GM12878 (cell line): ENCODE results near the gene CLEC5A. TPM values are rescaled to one million over a fixed set of nuclear protein-coding genes. Genes with fewer than 3 reads are reported as not detected.

ENCODE experiments used
- ATAC-seq: fragments of 200-7000 bp; cut with Tn5 transposase; 3 replicates; pipeline ENCODE4 v1.9.1; 2020; ENCODE audit warnings: mild to moderate bottlenecking, moderate library complexity
- BruUV-seq: library from RNA; stranded (reverse); fragments of 400-500 nt; replicated peaks from 2 replicates; lab custom pipeline; 2021; lab: Mats Ljungman, UMichigan
- CTCF ChIA-PET: fragments of 300-600 bp; sonication (Branson Sonifier 250); formaldehyde crosslinking; extraction: SDS; loops from one replicate; lab custom pipeline; 2021; ENCODE audit warnings: inconsistent platforms; lab: Yijun Ruan, JAX
- POLR2A ChIA-PET: fragments of 350-600 bp; formaldehyde crosslinking; extraction: SDS; loops from one replicate; lab custom pipeline; 2021; ENCODE audit warnings: inconsistent platforms; lab: Charles Lee
- RAD21 ChIA-PET: fragments of 300-600 bp; sonication (Branson Sonifier 250); formaldehyde crosslinking; loops from one replicate; lab custom pipeline; 2023; ENCODE audit warnings: antibody characterized with exemption; ENCODE audit not compliant: unreplicated experiment; lab: Charles Lee
- SMC1A ChIA-PET: fragments of 300-600 bp; sonication (Branson Sonifier 250); formaldehyde crosslinking; loops from one replicate; lab custom pipeline; 2023; ENCODE audit not compliant: unreplicated experiment, uncharacterized antibody; lab: Charles Lee
- DNase-seq: peaks from one replicate; pipeline ENCODE4 v3.0.0-alpha.2; 2011; ENCODE audit warnings: low read depth, low spot score
- FAIRE-seq: peaks from 3 replicates; lab custom pipeline; 2011; peaks lifted over from hg19 to GRCh38; lab: Jason Lieb, UNC
- H2AFZ ChIP-seq: 2 replicates; pipeline ENCODE4 v1.6.0; 2011; ENCODE audit warnings: low read depth, low read length, control low read depth; ENCODE audit not compliant: control insufficient read depth
- H3K27ac ChIP-seq: 2 replicates; pipeline ENCODE4 v1.5.1; 2011; ENCODE audit warnings: control low read depth; ENCODE audit not compliant: control insufficient read depth, insufficient read depth
- H3K27me3 ChIP-seq, 2 experiments: replicated peaks in 1 of 2; 2 replicates each; pipeline versions ENCODE4 v1.6.0 to v1.6.1; 2011; ENCODE audit warnings: low read length in 1 of 2; ENCODE audit not compliant: control insufficient read depth in 2 of 2, insufficient read depth in 2 of 2
- H3K36me3 ChIP-seq, 2 experiments: 2 replicates each; pipeline ENCODE4 v1.5.1; 2011; ENCODE audit warnings: low read length in 1 of 2; ENCODE audit not compliant: control insufficient read depth in 2 of 2, insufficient read depth in 2 of 2
- H3K4me1 ChIP-seq: 2 replicates; pipeline ENCODE4 v1.6.1; 2011; ENCODE audit warnings: mild to moderate bottlenecking, low read length, moderate library complexity, mixed read lengths; ENCODE audit not compliant: control insufficient read depth, insufficient read depth
- H3K4me2 ChIP-seq: 2 replicates; pipeline ENCODE4 v1.6.0; 2011; ENCODE audit warnings: control low read depth; ENCODE audit not compliant: control insufficient read depth, insufficient read depth
- H3K4me3 ChIP-seq: fragments of 200-600 bp; sonication (generic); 2 replicates; pipeline ENCODE4 v1.5.1; 2016
- H3K79me2 ChIP-seq: 2 replicates; pipeline ENCODE4 v1.6.0; 2011; ENCODE audit warnings: low read length; ENCODE audit not compliant: control insufficient read depth, insufficient read depth
- H3K9ac ChIP-seq: 2 replicates; pipeline ENCODE4 v1.8.0; 2011; ENCODE audit warnings: low read length, control low read depth, mixed read lengths; ENCODE audit not compliant: control insufficient read depth, insufficient read depth
- H3K9me3 ChIP-seq: replicated peaks from 3 replicates; pipeline ENCODE4 v1.5.1; 2011; ENCODE audit warnings: mild to moderate bottlenecking, low read length; ENCODE audit not compliant: control insufficient read depth, insufficient read depth
- H4K20me1 ChIP-seq: 2 replicates; pipeline ENCODE4 v1.6.0; 2011; ENCODE audit not compliant: control insufficient read depth, insufficient read depth
- ETV6 ChIP-seq, 2 experiments: fragments of 450-650 bp in 1 of 2; IDR thresholded peaks in 1 of 2; conservative IDR thresholded peaks in 1 of 2; 2 replicates each; pipeline ENCODE4 v1.6.1; 2014; ENCODE audit warnings: antibody characterized with exemption in 1 of 2, borderline replicate concordance in 1 of 2, low read depth in 1 of 2, mild to moderate bottlenecking in 1 of 2, moderate library complexity in 1 of 2
- FOS ChIP-seq: IDR thresholded peaks from 3 replicates; pipeline ENCODE4 v1.6.1; 2011; ENCODE audit warnings: borderline replicate concordance; ENCODE audit not compliant: insufficient read length; ENCODE audit errors: extremely low read depth
- FOXK2 ChIP-seq: fragments of 450-650 bp; IDR thresholded peaks from 2 replicates; pipeline ENCODE4 v1.6.1; 2017; ENCODE audit warnings: mild to moderate bottlenecking, moderate library complexity
- SMAD1 ChIP-seq: fragments of 450-650 bp; IDR thresholded peaks from 2 replicates; pipeline ENCODE4 v1.6.1; 2018; ENCODE audit warnings: mild to moderate bottlenecking, low read depth; ENCODE audit not compliant: partially characterized antibody
- YY1 ChIP-seq: IDR thresholded peaks from 2 replicates; pipeline ENCODE4 v1.6.1; 2011; ENCODE audit warnings: low read depth, mild to moderate bottlenecking, low read length
- WGBS: methylation state at CpG from one replicate; pipeline ENCODE4 v1.1.6; 2016; ENCODE audit warnings: low lambda C conversion rate; ENCODE audit not compliant: insufficient replicate concordance, insufficient coverage; ENCODE audit errors: missing lambda C conversion rate; 5-methylcytosine and 5-hydroxymethylcytosine counted together
- in situ Hi-C: fragments of 300-500 bp; cut with MboI; formaldehyde crosslinking; loops from 9 replicates; pipeline ENCODE4 v1.14.3; 2018; ENCODE audit warnings: mixed read lengths
- intact Hi-C: fragments of 100-400 bp; cut with micrococcal nuclease; formaldehyde crosslinking; loops from one replicate; pipeline ENCODE4 v1.14.2; 2022; ENCODE audit not compliant: unreplicated experiment
- polyA plus RNA-seq, 11 experiments: library from polyadenylated mRNA; depleted of rRNA in 4 of 11; unstranded in 6 of 11; stranded (reverse) in 5 of 11; fragments of >200 nt; fragmentation: Nextera tagmentation in 4 of 11; fragmentation: Illumina TruSeq in 1 of 11; extraction: Ambion mirVana in 4 of 11; extraction: Trizol in 1 of 11; gene quantifications; 1 replicate in 1 of 11; 2 replicates in 10 of 11; pipeline versions ENCODE4 v1.2.1 to v1.2.3, GENCODE V29; 2011 to 2016; ENCODE audit warnings: inconsistent platforms in 2 of 11, missing spikeins in 2 of 11, low read depth in 1 of 11
- total RNA-seq, 4 experiments: library from RNA; depleted of rRNA in 3 of 4; stranded (reverse); fragments of >200 nt in 3 of 4; fragmentation: Illumina TruSeq in 1 of 4; extraction: Trizol in 1 of 4; gene quantifications; 2 replicates each; pipeline versions ENCODE4 v1.2.1 to v1.2.3, GENCODE V29; 2013 to 2021
- TF ChIP-seq, protein P1 (sequence below): fragments of 450-650 bp; IDR thresholded peaks from 2 replicates; pipeline ENCODE4 v1.6.1; 2017; ENCODE audit warnings: borderline replicate concordance
- TF ChIP-seq, protein P2 (sequence below): fragments of 450-650 bp; IDR thresholded peaks from 2 replicates; pipeline ENCODE4 v1.6.1; 2016; ENCODE audit warnings: mild to moderate bottlenecking
- TF ChIP-seq, protein P3 (sequence below): IDR thresholded peaks from 2 replicates; pipeline ENCODE4 v1.6.1; 2012; ENCODE audit warnings: low read depth, low read length, improper control_type of control experiment

CLEC5A gene
- total and polyA plus RNA-seq, 10 of the 15 experiments (the other 5 are each of a cell fraction or from before 2014, with no cell fraction given), result not detected

DNA sequence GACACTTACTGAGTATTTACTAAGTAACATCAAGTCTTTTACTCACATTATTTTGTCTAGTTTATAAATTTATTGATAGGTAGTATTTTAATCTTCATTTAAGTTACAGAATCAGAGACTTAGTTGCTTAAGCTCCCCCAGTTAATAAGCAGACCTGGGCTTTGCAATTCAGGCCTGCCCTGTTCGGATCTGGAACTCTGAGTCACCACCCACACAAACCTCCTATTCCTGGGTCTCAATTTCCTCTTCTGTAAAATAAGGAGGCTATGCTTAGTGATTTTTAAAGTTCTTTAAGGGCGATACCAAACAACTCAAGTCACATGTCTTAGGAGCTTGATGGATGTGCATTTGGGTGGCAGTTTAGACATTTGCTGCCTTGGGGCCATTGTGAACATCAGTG, 45.4 kb upstream of the CLEC5A start:
- TF ChIP-seq, protein P1, sequence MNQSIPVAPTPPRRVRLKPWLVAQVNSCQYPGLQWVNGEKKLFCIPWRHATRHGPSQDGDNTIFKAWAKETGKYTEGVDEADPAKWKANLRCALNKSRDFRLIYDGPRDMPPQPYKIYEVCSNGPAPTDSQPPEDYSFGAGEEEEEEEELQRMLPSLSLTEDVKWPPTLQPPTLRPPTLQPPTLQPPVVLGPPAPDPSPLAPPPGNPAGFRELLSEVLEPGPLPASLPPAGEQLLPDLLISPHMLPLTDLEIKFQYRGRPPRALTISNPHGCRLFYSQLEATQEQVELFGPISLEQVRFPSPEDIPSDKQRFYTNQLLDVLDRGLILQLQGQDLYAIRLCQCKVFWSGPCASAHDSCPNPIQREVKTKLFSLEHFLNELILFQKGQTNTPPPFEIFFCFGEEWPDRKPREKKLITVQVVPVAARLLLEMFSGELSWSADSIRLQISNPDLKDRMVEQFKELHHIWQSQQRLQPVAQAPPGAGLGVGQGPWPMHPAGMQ, result no peak
- TF ChIP-seq SMAD1 (no peak), YY1 (no peak), FOS (no peak), FOXK2 (no peak), ETV6 (conservative IDR thresholded peaks at IDR 0.05 in 1 of 2, IDR thresholded peaks at IDR 0.05 in 1 of 2; ENCODE audit: borderline replicate concordance in 1 of 2, low read depth in 1 of 2) (no peak)
- TF ChIP-seq, protein P2, sequence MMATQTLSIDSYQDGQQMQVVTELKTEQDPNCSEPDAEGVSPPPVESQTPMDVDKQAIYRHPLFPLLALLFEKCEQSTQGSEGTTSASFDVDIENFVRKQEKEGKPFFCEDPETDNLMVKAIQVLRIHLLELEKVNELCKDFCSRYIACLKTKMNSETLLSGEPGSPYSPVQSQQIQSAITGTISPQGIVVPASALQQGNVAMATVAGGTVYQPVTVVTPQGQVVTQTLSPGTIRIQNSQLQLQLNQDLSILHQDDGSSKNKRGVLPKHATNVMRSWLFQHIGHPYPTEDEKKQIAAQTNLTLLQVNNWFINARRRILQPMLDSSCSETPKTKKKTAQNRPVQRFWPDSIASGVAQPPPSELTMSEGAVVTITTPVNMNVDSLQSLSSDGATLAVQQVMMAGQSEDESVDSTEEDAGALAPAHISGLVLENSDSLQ, result no peak
- TF ChIP-seq, protein P3, sequence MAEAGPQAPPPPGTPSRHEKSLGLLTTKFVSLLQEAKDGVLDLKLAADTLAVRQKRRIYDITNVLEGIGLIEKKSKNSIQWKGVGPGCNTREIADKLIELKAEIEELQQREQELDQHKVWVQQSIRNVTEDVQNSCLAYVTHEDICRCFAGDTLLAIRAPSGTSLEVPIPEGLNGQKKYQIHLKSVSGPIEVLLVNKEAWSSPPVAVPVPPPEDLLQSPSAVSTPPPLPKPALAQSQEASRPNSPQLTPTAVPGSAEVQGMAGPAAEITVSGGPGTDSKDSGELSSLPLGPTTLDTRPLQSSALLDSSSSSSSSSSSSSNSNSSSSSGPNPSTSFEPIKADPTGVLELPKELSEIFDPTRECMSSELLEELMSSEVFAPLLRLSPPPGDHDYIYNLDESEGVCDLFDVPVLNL, result no peak
- TF ChIP-seq, all 136 proteins: peak for 0
- SMC1A ChIA-PET, result no interaction called here
- H3K4me2 ChIP-seq, result no peak overlapping the region
- in situ Hi-C loops, result no loop called here
- intact Hi-C loops, result no loop called here
- H4K20me1 ChIP-seq, result no peaks in the 10 kb centered on the region
- ATAC-seq (no peak), DNase-seq (no peak), FAIRE-seq (no peak)
- no peak overlapping the region for H3K27ac ChIP-seq
- CTCF ChIA-PET, result interaction anchor here (0.6 to 1.9 kb wide), 4 partner anchors 16 to 1511 kb away, joined by 3 to 5 read pairs (median 4); no protein-coding TSS in a partner anchor
- RAD21 ChIA-PET, result no interaction called here
- no peak overlapping the region for H3K9ac ChIP-seq
- no peaks in the 10 kb centered on the region for H3K36me3 ChIP-seq
- no peak overlapping the region for H3K4me3 ChIP-seq
- no peaks in the 10 kb centered on the region for H3K27me3 ChIP-seq
- POLR2A ChIA-PET, result no interaction called here
- H2AFZ ChIP-seq, result no peak overlapping the region
- H3K4me1 ChIP-seq, result no peaks in the 10 kb centered on the region
- no peaks in the 10 kb centered on the region for H3K9me3 ChIP-seq
- WGBS, result 10% methylated on average over 2 of the region's 2 CpGs
- BruUV-seq, result no TSS peak
- H3K79me2 ChIP-seq, result no peaks in the 10 kb centered on the region
